Right renal cortex interstitium (tissue), 3 donors: ENCODE results near the gene RBMS2. TPM values are rescaled to one million over a fixed set of nuclear protein-coding genes. Genes with fewer than 3 reads are reported as not detected.
"Not testable (repeated sequence)": the region's sequence is repeated elsewhere in the genome, so short reads cannot be mapped to it uniquely, and the experiment has no call there.

Experiments used
- DNase-seq, 3 donors: peaks; one replicate each; pipeline ENCODE4 v3.0.0-alpha.2; 2013; ENCODE audit warnings: low read depth in 3 of 3, low spot score in 2 of 3
- polyA plus RNA-seq, 3 donors: library from polyadenylated mRNA; unstranded; fragments of 120-200 nt; gene quantifications; one replicate each; pipeline ENCODE4 v1.2.1, GENCODE V29; 2013; ENCODE audit not compliant: insufficient read length in 3 of 3

Gene RBMS2
- polyA plus RNA-seq, 3 donors = 40.8 to 48.7 (median 42.5) TPM

DNA sequence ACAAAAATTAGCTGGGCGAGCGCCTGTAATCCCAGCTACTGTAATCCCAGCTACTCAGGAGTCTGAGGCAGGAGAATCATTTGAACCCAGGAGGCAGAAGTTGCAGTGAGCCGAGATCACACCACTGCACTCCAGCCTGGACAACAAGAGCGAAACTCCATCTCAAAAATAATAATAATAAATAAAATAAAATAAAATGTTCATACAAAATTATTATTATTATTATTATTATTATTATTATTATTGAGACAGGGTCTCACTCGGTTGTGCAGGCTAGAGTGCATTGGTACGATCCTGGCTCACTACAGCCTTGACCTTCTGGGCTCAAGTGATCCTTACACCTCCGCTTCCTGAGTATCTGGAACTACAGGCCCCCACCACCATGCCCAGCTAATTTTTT, 55.6 kb downstream of the RBMS2 start:
- DNase-seq = not testable (repeated sequence)

DNA sequence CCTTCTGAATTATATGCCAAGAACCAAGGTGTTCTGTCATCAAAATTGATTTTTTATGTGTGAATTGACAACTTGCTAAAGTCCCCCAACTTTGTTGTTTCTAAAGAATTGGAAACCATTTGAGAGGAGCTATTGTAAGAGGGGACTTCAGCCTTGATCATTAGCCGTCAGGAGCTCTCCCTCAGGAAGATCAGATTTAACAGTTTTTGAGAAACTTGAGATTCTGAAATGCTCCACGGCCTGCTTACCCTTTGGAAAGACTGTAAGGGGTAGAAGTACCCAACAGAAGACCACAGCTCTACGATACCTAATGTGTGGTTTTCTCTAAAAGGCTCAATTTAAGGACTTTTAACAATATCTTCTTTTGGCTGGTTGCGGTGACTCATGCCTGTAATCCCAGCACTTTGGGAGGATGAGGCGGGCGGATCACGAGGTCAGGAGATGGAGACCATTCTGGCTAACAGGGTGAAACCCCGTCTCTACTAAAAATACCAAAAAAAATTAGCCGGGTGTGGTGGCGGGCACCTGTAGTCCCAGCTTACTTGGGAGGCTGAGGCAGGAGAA, 57.4 kb downstream of the RBMS2 start:
- no peak for DNase-seq

DNA sequence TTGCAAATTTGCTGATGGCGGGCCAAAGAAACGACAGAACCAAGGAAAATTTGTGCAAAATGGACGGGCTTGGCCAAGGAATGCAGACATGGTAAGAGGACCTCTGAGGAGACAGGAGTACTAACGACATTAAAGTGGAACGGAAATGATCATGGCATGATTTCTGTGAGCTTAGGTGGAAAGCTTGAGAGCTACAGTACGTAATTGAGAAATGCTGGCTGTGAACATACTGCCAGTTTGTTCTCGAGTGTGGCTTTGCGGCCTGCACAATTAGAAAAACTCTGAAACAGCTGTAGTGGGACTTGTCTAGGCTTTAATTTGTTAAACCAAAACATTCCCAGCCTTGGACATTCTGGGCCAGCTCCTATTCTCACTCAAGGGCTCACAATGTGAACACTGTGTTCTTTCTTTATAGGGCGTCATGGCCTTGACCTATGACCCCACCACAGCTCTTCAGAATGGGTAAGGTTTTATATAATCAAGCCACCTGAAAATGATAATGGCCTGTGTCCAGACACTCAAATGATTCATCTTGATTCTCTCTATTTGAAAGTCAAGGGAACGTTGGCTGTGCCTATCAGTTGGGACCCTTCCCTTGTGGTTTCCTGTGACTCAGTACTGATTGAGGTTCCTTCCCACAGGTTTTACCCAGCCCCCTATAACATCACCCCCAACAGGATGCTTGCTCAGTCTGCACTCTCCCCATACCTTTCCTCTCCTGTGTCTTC, 60.0 kb downstream of the RBMS2 start:
- DNase-seq = no peak

DNA sequence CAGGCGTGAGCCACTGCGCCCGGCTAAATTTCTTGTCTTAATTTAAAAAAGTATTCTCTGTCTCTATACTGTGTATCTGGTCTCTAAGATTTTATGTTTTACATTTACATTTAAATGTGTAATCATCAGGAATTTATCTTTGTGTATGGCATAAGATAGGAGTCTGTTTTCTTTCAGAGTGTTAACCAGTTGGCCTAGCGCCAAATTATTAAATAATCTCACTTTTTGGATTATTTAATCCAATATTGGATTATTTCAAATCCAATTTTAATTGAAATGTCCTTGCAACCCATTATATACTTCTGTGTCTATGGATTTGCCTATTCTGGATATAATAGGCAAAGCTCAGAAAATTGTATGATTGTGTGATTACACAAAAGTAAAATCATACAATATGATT, 63.5 kb downstream of the RBMS2 start:
- no peak for DNase-seq

DNA sequence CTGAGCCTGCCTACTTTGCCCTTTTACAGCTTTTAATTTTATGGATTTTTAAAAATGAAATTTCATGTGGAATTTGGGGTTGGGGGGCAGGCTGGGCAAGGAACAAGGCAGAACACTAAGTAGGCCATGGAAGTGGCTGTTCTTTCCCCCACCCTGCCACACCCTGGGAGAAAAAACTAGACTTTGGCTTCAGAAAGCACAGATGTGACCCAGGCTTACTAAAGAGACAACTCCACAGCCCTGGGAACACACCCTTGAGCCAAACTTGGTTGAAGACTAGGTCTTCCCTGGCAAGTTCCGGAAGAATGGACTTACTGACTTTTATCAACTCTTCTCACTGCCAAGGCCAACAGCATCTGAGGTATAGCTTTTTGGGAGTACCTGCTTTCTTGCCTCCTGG, 68.2 kb downstream of the RBMS2 start:
- no peak for DNase-seq

DNA sequence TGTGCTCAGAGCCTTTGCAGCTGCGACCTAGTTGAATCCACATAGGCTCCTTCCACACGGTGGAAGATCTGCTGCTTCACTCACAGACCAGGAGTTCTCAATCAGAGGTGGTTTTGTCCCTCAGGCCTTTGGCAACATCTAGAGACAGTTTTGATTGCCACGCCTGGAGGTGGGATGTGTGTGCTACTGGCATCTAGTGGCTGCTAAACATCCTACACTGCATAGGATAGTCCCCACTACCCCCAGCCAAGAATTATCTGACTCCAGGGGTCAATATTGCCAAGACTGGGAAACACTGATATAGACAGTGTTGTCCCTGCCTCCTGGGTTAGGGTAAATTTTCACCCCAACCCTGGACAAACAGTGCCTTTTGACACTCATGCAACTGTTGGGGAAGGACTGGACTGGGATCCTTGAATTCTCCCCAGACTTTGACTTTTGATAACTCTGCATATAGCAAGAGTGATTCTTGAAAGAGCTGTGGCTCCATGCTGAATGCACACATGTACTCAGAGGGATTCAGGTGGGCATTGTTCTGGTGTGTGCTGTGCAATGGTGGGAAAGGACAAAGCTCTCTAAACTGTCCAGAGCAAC, 68.7 kb downstream of the RBMS2 start:
- no peak for DNase-seq

DNA sequence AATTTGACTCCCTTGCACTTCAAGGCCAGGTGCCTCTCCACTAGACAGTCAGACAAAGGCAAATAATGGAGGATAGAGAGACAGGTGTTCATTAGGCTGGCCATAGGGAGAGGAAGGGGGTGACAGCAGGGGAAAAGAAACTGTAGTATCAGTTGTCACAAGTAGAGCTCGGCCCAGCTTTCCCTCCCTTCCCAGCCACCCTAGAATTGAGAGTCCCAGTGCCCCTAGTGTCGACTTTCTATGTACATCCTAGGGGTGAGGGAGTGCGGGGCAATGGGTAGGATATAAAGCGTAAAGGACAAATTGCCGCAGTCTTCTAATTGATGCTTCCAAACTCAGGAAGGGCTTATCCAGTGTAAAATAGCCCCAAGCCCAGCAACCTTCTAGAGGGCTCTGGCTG, 69.5 kb downstream of the RBMS2 start:
- no peak for DNase-seq

DNA sequence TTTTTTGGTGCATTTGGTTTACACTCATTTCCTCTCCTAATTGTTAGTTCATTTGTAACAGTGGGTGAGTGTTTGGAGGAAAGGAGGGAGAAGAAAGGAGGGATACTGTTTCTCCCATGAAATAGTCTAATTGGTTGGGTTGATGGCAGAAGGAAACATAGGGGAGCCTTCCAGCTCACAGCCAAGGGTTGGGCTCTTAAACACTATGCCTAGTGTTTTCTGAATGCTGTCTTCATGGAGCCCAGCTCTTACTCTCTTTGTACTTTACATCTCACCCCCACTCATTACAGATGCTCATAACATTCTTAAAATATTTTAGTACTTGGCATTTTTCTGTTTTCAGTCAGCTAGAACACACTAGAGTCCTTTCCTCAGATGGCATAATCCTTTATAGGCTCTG, 70.3 kb downstream of the RBMS2 start:
- DNase-seq = no peak

DNA sequence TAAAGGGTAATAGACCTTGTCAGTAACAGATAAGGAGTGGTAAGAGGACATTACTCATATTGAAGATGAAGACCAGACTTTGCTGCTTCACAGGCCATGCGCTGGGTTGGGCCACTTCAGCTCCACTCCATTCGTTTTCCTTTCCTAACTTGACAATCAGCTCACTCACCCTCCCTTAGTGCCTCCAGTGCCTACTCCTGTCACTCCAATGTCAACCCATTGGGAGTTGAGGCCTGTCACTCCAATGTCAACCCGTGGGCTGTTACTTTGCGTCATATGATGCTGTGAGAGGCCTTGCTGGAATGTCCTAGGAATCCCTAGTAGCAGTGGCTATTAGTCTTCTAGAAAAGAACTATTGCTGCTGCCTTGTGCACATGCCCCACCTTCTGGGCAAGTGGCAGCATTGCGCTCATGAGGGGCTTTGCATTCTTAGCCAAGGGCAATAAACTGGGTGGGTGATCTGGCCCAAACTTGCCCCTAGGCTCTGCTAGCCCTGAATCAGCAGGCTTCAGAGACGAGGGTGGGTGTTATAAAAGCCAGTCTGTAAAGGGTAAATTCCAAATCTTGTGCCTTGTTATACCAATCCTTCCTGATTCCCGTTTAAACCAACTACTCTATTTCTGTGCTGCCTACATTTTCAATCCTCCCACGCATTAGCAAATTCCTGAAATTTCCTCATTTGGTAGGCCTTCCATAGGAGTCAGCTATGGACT, 72.4 kb downstream of the RBMS2 start:
- DNase-seq = peak; percentile 42 to 53 (median 50)

DNA sequence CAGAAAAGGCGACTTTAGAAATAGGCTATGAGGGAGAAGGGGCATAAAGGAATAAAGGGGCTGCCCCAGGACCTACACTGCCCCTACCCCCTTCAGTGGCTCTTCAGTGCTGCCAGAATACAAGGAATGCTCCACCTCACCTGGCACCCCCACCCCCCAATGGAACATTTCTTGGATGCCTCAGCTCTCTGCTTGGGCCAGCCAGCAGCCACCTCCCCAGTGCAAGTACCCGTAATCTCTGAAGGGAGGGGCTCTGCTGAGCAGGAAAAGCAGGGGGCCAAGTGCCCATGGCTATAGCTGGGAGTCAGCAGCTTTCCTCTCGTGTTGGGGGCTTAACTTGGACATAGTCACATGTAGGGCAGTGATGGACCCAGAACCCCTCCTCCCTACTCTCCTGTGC, 75.2 kb downstream of the RBMS2 start:
- no peak for DNase-seq

DNA sequence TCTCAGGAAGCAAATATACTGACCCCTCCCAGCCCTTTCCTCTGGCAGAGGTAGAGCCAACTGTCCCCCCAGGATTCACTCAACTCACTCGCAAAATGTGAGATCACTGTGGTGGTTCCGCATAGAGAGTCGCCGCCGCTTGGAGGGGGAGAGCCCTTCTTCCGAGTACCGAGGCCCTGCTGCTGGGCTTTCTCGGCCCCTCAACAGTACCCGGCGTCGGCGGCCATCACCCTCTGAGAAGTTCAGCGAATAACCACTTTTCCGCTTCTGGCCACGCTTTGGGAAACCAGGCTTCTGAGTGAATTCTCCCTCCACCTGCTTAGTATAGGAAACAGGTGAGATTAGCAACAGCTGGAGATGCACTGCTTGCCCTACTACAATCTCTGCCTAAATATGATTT, 77.4 kb downstream of the RBMS2 start:
- DNase-seq = no peak

DNA sequence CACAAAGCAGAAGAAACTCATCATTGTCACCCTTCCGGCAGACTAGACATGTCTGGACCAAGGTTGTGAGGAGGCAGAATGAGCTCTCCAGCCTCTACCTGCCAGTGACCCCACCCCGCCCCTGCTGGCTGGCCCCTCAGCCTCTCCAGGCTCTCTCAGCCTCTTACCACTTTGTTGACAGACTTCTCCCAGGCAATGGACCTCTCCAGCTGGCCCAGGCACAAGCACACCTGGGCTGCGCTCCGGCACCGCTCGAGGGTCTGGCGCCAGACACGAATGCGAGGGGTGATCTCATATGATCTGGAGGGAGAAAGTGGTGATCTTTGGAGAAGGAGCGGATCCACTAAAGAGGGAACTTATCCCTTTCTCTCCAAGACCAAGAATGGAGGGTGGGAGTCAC, 78.2 kb downstream of the RBMS2 start:
- no peak for DNase-seq

DNA sequence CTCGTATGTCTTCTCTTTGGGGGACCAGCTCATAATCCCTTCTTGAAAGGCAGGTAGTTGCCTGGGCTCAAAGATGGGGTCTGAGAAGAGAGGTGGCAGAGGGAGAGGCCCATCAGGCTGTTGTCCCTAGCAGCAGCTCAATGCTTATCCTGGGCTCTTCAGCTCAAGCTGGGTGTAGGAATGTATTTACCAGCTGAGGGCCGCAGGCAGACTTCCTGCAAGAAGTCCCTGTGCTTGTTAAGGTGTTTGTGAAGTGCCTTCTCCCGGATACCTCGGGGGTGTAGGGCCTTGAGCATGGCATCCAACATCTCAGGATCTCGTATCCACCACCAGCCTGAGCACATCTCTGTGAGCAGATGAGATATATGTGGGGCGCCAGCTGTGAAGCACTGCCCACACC, 79.1 kb downstream of the RBMS2 start:
- no peak for DNase-seq

DNA sequence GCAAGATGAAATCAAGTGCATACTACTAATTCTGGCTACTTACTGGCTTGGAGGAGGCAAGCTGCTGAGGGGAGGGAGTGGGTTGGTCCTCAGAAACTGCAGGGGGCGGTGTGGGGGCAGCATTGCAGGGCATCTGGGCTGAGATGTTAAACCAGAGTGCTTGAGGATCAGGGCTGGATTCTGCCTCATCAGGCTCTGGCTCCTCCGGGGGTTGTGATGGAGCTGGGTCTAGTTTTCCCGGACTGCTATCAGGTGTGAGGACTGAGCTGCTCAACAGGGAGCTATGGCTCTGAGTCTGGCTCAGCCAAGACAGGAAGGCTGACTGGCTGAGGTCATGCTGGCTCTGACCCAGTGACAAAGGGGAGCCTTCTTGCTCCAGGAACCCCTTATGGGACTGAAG, 79.9 kb downstream of the RBMS2 start:
- DNase-seq = no peak

DNA sequence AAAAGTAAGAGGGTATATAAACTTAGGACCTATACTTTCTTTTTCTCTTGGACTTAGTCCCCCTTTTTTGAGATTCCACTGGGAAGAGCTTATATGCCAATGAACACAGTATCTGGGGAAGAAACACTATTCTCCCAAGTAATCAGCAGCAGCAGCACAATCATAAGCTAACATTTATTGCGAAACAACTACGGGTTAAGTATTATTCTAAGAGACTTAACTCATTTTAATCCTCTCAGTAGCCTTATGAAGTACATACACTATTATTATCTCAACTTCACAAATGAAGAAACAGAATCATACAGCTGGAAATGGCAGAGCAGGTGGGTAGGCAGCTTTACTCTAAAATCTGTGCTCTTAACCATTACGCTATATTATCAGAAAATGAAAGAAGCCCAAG, 80.6 kb downstream of the RBMS2 start:
- no peak for DNase-seq

DNA sequence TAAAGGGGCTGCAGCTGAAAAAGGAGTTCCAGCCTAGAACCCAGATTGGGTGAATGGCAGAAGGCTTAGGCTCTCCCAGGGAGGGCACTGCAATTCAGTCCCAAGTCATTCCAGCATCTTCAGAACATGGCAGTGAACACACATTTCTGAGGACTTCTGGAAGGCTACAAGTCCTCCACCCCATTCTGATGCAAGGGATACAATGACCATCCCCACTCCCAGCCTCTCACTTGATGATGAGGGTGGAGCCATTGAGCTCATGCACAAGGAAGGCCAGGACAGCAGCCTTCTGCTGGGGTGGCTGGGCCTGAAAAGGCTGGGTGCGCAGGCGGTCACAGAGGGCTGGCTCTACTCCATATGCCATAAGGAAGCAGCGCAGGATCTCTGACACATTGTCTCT, 82.7 kb downstream of the RBMS2 start:
- no peak for DNase-seq

DNA sequence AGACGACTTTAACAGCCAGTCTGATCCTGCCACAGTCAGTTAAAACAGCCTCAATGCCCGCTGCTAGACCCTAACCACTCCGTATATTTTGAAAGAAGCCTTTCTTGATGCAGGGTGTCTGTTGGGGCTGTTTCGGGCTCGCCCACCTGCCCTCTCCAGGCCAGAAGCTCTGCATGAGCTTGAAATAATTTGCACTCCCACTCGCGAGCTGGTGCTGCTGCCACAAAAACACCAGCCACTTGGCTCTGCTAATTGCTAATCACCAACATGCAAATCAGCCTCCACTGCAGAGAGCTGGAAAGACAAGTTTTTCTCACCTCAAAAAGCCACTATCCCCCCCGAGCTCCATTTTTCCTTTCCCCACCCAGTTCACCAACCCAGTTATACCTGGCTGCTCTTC, 93.0 kb downstream of the RBMS2 start:
- DNase-seq = no peak

DNA sequence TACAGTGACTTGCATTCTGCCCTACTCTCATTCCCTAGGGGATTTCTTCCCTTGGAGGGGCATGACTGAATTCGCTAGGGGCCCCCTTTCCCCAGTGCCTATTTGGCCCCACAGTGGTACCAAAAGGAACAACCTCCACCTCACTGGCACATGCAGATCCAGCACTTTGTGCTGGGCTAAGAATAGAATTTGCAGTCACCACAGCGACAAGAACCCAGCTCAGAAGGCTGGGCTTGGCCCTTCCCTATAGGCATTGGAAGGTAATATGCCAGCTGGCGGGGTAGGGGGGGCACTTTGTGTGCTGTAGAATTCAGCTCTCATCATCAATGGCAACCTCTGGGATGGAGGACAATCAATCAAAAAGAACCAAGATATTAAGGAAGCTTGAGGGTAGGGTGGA, 94.6 kb downstream of the RBMS2 start:
- no peak for DNase-seq

DNA sequence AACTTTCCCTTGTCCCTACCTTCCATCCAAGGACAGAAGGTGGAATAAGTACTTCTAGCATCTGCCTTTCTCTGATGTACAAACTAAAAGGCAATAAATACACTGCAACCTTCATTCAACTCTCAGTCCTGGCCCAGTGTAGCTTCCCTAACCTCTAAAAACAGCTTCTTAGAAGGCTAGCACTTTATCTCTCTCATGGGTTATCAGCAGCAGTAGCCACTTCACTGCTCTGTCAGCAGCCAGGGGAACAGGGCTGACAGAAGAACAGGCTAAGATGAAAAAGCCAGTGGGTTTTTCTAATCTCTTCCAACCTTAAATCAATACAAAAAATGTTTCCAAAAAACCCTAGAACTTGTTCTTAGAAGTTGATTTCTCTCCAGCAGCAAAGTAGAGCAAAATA, 95.3 kb downstream of the RBMS2 start:
- no peak for DNase-seq

DNA sequence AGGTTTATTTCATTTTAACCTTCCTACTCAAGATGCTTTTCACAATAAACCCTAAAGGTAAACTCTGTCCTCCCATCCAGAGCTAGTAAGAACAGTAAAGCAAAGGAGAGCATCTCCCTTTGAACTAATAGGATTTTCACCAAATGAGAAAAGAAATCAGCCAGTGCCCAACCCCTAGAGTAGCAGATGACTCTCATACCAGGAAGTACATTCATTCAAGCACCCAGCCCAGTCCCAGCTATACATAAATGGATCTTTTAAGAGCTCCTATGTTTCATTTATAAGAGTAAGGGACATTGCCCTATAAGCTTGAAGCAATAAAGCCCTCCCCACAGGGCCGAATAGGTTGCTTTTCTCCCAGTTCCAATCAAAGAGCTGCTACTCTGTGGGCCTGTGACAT, 100.9 kb downstream of the RBMS2 start:
- DNase-seq = no peak

DNA sequence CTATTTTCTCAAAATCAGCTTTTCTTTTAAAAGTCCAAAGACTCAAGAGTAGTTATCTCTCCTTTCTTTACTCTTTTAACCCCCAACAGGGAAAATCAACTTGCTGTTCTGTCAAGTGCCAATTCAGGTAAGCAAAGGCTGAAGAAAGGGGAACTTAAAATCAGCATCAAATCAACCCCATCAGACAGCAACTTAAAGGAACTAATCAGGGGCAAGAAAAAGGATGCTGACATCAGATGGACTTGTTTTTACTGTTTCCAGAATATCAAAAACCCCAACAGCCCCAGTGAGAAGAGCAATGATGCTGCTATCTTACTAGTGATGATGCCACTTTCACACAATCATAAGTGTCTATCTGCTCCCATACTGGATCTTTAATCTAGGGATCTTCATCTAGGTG, 105.1 kb downstream of the RBMS2 start:
- DNase-seq = no peak
